Smooth muscle cell (in vitro differentiated cells): ENCODE results near the gene LDLRAD2. TPM values are rescaled to one million over a fixed set of nuclear protein-coding genes. Genes with fewer than 3 reads are reported as not detected.

ENCODE experiments used
- DNase-seq: peaks from one replicate; lab custom pipeline; 2025; ENCODE audit not compliant: unreplicated experiment; lab: John Stamatoyannopoulos, UW
- H2AFZ ChIP-seq: fragments of 200-600 bp; sonication (generic); 2 replicates; pipeline ENCODE4 v1.6.0; 2016; ENCODE audit warnings: antibody characterized with exemption, low read depth, mild to moderate bottlenecking
- H3F3A ChIP-seq: fragments of 200-600 bp; sonication (generic); 2 replicates; pipeline ENCODE4 v1.6.0; 2017; ENCODE audit warnings: antibody characterized with exemption, low read depth
- H3K27ac ChIP-seq: fragments of 200-600 bp; sonication (generic); 2 replicates; pipeline ENCODE4 v1.5.1; 2016; ENCODE audit warnings: low read depth, mild to moderate bottlenecking
- H3K27me3 ChIP-seq: fragments of 200-600 bp; sonication (generic); 2 replicates; pipeline ENCODE4 v1.6.1; 2016; ENCODE audit warnings: low read depth, mild to moderate bottlenecking
- H3K36me3 ChIP-seq: fragments of 200-600 bp; sonication (generic); 2 replicates; pipeline ENCODE4 v1.5.1; 2016; ENCODE audit warnings: low read depth
- H3K4me1 ChIP-seq: fragments of 200-600 bp; sonication (generic); 2 replicates; pipeline ENCODE4 v1.5.1; 2016; ENCODE audit warnings: low read depth
- H3K4me2 ChIP-seq: fragments of 200-600 bp; sonication (generic); 2 replicates; pipeline ENCODE4 v1.6.0; 2016; ENCODE audit warnings: mild to moderate bottlenecking
- H3K4me3 ChIP-seq: fragments of 200-600 bp; sonication (generic); 2 replicates; pipeline ENCODE4 v1.5.1; 2016; ENCODE audit warnings: mild to moderate bottlenecking
- H3K79me2 ChIP-seq: fragments of 200-600 bp; sonication (generic); 2 replicates; pipeline ENCODE4 v1.6.0; 2016; ENCODE audit warnings: low read depth, mild to moderate bottlenecking
- H3K9ac ChIP-seq: fragments of 200-600 bp; sonication (generic); 2 replicates; pipeline ENCODE4 v1.6.0; 2016; ENCODE audit warnings: low read depth
- H3K9me3 ChIP-seq: fragments of 200-600 bp; sonication (generic); replicated peaks from 2 replicates; pipeline ENCODE4 v1.5.1; 2016; ENCODE audit warnings: low read depth
- H4K20me1 ChIP-seq: fragments of 200-600 bp; sonication (generic); 2 replicates; pipeline ENCODE4 v1.6.0; 2016; ENCODE audit warnings: low read depth
- CTCF ChIP-seq: fragments of 200-600 bp; sonication (generic); IDR thresholded peaks from 2 replicates; pipeline ENCODE4 v1.5.1; 2017; ENCODE audit warnings: borderline replicate concordance, mild to moderate bottlenecking, antibody characterized with exemption; ENCODE audit not compliant: insufficient read depth, poor library complexity, severe bottlenecking
- WGBS: methylation state at CpG from one replicate; pipeline ENCODE4 v1.1.7; 2016; ENCODE audit warnings: low lambda C conversion rate; 5-methylcytosine and 5-hydroxymethylcytosine counted together
- polyA plus RNA-seq: library from polyadenylated mRNA; unstranded; fragments of >200 nt; fragmentation: Nextera tagmentation; extraction: Ambion mirVana; gene quantifications from 2 replicates; pipeline ENCODE4 v1.2.1, GENCODE V29; 2016
- total RNA-seq: library from RNA; depleted of rRNA; stranded (reverse); fragments of >200 nt; gene quantifications from 2 replicates; pipeline ENCODE4 v1.2.3, GENCODE V29; 2014

LDLRAD2 gene
- total and polyA plus RNA-seq, 2 experiments from 2014 or later = 0.04 to 7.9 TPM

DNA sequence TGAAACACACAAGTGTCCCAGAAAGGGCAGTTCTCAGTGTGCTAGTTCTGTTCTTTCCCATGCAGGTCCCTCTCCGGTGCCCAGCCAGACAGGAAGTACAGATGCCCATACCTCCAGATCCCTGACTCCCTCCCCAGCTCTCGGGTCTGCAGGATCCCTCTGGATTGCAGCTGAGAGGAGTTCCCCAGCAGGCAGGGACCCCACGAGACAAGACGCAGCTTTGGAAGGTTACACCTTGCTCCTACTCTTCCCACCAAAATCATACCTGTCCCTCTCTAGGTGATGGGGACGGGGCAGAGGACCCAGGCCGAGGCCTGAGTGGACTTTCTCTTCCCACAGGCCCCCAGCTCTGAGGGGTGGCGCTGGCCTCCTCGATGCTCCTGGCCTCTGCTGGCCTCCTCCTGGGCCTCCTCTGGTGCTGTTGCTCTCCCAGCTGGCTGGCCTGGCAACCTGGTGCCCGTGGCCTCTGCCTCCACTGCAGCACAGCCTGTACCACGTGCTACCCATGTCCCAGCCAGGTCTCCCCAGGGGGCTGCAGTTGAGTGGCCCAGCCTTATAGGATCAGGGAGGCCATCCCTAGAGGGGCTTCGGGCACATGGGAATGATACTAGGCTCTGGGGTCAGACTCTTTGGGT, 9.4 kb downstream of the LDLRAD2 start:
- Histone ChIP-seq H3K9me3 (no peaks in the 10 kb centered on the region), H3K27me3 (no peaks in the 10 kb centered on the region), H3F3A (peaks cover 4% of the 10 kb centered on the region), H3K4me3 (no peak overlapping the region), H4K20me1 (no peaks in the 10 kb centered on the region), H3K4me1 (no peaks in the 10 kb centered on the region), H2AFZ (no peak overlapping the region), H3K27ac (no peak overlapping the region), H3K36me3 (no peaks in the 10 kb centered on the region), H3K79me2 (no peaks in the 10 kb centered on the region), H3K9ac (no peak overlapping the region), H3K4me2 (no peak overlapping the region)
- no peak for DNase-seq
- TF ChIP-seq CTCF = no peak
- WGBS = 95% methylated on average over 11 of the region's 11 CpGs

DNA sequence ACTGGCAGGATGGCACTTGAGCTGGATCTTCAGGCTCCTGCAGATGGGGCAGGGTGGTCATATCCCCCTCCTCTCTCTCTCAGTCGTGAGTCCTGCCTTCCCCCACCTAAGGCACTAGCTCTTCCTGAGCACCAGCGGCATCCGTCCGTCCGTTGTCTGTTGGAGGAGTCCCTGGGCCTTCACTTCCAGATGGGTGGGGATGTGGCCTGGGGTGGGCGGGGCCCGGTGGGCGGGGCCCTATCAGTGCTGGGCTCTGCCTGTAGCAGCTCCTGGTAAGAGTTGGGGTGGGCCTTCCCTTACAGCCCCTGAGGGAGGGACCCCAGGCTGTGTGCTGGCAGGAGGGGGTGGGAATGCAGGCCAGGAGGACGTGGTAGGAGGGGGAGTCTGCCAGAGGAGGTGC, 10.3 kb downstream of the LDLRAD2 start:
- TF ChIP-seq CTCF = no peak
- Histone ChIP-seq H2AFZ (no peak overlapping the region), H3K79me2 (no peaks in the 10 kb centered on the region), H3K27me3 (no peaks in the 10 kb centered on the region), H3K4me3 (no peak overlapping the region), H3F3A (peaks cover 3% of the 10 kb centered on the region), H3K9me3 (no peaks in the 10 kb centered on the region), H3K9ac (no peak overlapping the region), H3K4me1 (no peaks in the 10 kb centered on the region), H4K20me1 (no peaks in the 10 kb centered on the region), H3K27ac (no peak overlapping the region), H3K4me2 (no peak overlapping the region), H3K36me3 (no peaks in the 10 kb centered on the region)
- 71% methylated on average over 9 of the region's 9 CpGs for WGBS
- no peak for DNase-seq

DNA sequence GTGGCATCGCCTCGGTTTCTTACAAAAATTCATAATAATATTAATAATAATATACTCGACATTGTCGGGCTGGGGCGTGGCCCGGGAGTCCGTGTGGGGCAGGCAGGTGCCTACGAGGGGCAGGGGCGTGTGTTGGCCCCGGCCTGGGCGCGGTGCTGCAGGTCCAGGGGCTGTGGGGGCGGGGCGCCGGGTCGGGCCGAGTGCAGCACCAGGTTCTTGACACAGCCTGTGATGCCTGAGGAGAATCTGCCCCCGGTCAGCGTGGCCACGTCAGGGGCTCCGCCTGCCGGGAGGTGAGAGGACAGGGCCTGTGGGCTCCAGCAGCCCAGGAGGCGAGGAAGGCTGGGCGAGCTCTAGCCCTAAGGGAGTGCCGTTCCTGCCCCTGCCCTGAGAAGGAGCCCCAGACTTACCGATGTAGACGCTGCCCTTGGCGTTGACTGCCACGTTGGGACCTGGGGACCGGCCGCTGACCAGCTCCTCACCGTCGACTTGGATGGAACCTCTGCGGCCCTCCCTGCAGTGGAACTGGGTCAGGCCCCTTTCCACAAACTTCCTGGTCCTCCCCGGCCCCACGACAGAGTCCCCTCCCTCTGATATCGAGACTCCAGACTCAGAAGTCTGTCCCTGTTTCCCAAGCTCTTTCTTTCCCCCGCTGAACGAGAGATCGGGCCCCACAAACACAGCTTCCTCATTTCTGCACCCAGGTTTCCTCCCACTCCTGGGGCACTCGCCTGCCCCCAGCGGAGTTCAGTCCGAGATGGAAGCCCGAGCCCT, 11.3 kb downstream of the LDLRAD2 start:
- Histone ChIP-seq H3K4me1 (no peaks in the 10 kb centered on the region), H3K4me3 (no peak overlapping the region), H2AFZ (no peak overlapping the region), H3K27ac (no peak overlapping the region), H4K20me1 (no peaks in the 10 kb centered on the region), H3K4me2 (no peak overlapping the region), H3K36me3 (no peaks in the 10 kb centered on the region), H3K79me2 (no peaks in the 10 kb centered on the region), H3K9me3 (no peaks in the 10 kb centered on the region), H3K9ac (no peak overlapping the region), H3F3A (no peaks in the 10 kb centered on the region), H3K27me3 (no peaks in the 10 kb centered on the region)
- WGBS = 98% methylated on average over 43 of the region's 44 CpGs
- no peak for DNase-seq
- TF ChIP-seq CTCF = no peak
